Panc1 (cell line): ENCODE measurements around the gene NPR2.

Experiments used
- POLR2AphosphoS5 ChIP-seq: IDR thresholded peaks from 2 replicates; pipeline ENCODE4 v1.6.1; 2012; ENCODE audit warnings: mild to moderate bottlenecking, low read depth, low read length, moderate library complexity
- SIN3A ChIP-seq: IDR thresholded peaks from 2 replicates; pipeline ENCODE4 v1.6.1; 2012; ENCODE audit warnings: low read depth, mild to moderate bottlenecking, low read length, moderate library complexity, borderline replicate concordance; ENCODE audit not compliant: insufficient read depth
- TCF7L2 ChIP-seq: IDR thresholded peaks from 2 replicates; pipeline ENCODE4 v1.6.1; 2011; ENCODE audit warnings: mild to moderate bottlenecking, low read depth, low read length, inconsistent platforms
- TF ChIP-seq, protein P1 (sequence below): fragments of 450-650 bp; IDR thresholded peaks from 2 replicates; pipeline ENCODE4 v1.5.1; 2017; ENCODE audit warnings: mild to moderate bottlenecking
- TF ChIP-seq, protein P2 (sequence below), 2 experiments: IDR thresholded peaks; 2 replicates each; pipeline ENCODE4 v1.6.1; 2011 to 2012; ENCODE audit warnings: low read depth in 2 of 2, control low read depth in 1 of 2, low read length in 1 of 2, mild to moderate bottlenecking in 1 of 2, moderate library complexity in 1 of 2; ENCODE audit not compliant: insufficient read depth in 1 of 2

DNA sequence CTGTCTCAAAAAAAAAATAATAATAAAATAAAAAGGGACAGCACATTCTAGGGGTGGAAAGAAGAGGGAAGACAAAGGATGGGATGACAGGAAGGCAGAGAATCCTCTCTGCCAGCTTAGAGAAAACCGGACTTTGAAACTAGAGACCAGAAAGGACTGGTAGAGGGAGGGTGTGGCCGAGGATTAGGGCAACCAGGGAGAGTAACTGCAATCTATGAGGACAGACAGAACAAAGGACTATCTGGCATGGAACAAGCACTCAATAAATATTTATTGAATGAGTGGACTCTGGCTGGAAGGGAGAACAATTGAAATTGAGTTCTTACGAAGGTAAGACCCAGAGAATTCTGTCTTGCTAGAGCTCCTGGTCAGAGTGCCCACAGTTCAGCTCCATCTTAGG is 44.8 kb upstream of the NPR2 start:
- TF ChIP-seq, protein P1, sequence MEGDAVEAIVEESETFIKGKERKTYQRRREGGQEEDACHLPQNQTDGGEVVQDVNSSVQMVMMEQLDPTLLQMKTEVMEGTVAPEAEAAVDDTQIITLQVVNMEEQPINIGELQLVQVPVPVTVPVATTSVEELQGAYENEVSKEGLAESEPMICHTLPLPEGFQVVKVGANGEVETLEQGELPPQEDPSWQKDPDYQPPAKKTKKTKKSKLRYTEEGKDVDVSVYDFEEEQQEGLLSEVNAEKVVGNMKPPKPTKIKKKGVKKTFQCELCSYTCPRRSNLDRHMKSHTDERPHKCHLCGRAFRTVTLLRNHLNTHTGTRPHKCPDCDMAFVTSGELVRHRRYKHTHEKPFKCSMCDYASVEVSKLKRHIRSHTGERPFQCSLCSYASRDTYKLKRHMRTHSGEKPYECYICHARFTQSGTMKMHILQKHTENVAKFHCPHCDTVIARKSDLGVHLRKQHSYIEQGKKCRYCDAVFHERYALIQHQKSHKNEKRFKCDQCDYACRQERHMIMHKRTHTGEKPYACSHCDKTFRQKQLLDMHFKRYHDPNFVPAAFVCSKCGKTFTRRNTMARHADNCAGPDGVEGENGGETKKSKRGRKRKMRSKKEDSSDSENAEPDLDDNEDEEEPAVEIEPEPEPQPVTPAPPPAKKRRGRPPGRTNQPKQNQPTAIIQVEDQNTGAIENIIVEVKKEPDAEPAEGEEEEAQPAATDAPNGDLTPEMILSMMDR, result no peak
- no peak for TF ChIP-seq TCF7L2
- TF ChIP-seq, protein P2, sequence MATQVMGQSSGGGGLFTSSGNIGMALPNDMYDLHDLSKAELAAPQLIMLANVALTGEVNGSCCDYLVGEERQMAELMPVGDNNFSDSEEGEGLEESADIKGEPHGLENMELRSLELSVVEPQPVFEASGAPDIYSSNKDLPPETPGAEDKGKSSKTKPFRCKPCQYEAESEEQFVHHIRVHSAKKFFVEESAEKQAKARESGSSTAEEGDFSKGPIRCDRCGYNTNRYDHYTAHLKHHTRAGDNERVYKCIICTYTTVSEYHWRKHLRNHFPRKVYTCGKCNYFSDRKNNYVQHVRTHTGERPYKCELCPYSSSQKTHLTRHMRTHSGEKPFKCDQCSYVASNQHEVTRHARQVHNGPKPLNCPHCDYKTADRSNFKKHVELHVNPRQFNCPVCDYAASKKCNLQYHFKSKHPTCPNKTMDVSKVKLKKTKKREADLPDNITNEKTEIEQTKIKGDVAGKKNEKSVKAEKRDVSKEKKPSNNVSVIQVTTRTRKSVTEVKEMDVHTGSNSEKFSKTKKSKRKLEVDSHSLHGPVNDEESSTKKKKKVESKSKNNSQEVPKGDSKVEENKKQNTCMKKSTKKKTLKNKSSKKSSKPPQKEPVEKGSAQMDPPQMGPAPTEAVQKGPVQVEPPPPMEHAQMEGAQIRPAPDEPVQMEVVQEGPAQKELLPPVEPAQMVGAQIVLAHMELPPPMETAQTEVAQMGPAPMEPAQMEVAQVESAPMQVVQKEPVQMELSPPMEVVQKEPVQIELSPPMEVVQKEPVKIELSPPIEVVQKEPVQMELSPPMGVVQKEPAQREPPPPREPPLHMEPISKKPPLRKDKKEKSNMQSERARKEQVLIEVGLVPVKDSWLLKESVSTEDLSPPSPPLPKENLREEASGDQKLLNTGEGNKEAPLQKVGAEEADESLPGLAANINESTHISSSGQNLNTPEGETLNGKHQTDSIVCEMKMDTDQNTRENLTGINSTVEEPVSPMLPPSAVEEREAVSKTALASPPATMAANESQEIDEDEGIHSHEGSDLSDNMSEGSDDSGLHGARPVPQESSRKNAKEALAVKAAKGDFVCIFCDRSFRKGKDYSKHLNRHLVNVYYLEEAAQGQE (IDR thresholded peaks at IDR 0.05; ENCODE audit: insufficient read depth in 1 of 2, low read depth in 2 of 2, low read length in 1 of 2), result no peak
- no peak for TF ChIP-seq POLR2AphosphoS5
- no peak for TF ChIP-seq SIN3A
